ENCODE measurements around the gene HOMER3. TPM values are rescaled to one million over a fixed set of nuclear protein-coding genes. Genes with fewer than 3 reads are reported as not detected.

The HOMER3 gene
- total RNA-seq, 1 donor from 2014 or later = 30.9 TPM

DNA sequence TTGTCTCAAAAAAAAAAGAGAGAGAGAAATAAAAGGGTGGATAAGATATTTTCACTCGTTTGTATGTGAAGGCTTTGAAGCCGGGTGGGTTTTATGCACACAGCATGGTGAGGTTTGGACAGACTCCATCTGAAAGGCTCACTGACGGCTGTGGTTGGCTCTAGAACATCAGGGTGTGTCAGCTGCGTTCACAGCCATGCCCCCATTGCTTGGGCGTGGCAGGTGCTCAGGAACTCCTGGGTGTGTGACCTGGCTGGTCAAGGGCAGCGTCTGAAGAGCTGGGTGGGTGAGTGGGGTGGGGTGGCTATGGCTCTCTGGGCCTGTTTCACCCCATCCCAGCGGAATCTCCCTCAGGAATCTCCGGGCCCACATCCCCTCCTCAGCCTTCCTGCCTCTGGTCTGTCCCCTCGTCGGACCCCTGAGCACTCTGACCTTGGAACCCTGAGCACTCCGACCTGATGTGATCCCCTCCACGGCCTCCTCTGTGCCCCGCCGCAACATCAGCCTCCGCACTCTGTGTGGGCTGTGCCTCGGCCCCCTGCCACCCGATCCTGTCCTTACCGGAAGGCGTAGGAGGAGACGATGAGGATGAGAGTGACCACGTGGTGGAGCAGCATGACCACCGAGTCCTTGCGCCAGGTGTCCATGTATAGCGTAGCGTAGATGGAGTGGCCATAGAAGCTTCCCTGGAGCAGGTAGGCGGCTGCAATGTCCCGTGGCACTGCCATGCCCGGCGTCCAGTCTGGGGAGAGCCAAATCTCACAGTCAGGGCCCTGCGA is 57.3 kb downstream of the HOMER3 start:
- Histone ChIP-seq H3K27ac (no peak overlapping the region), H3K27me3 (no peaks in the 10 kb centered on the region), H3K4me1 (no peaks in the 10 kb centered on the region), H3K9me3 (no peaks in the 10 kb centered on the region), H3K4me3 (no peak overlapping the region), H3K36me3 (no peaks in the 10 kb centered on the region)
- intact Hi-C loops (cut with DNase I) = no loop called here
- DNase-seq (ENCODE audit: extremely low spot score in 2 of 2) = no peak
- no peak for TF ChIP-seq POLR2AphosphoS5 (IDR thresholded peaks at IDR 0.05; ENCODE audit: insufficient read depth in 1 of 2, low read depth in 1 of 2)
- no peak for TF ChIP-seq POLR2A (IDR thresholded peaks at IDR 0.05)
- TF ChIP-seq, protein P1, sequence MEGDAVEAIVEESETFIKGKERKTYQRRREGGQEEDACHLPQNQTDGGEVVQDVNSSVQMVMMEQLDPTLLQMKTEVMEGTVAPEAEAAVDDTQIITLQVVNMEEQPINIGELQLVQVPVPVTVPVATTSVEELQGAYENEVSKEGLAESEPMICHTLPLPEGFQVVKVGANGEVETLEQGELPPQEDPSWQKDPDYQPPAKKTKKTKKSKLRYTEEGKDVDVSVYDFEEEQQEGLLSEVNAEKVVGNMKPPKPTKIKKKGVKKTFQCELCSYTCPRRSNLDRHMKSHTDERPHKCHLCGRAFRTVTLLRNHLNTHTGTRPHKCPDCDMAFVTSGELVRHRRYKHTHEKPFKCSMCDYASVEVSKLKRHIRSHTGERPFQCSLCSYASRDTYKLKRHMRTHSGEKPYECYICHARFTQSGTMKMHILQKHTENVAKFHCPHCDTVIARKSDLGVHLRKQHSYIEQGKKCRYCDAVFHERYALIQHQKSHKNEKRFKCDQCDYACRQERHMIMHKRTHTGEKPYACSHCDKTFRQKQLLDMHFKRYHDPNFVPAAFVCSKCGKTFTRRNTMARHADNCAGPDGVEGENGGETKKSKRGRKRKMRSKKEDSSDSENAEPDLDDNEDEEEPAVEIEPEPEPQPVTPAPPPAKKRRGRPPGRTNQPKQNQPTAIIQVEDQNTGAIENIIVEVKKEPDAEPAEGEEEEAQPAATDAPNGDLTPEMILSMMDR (IDR thresholded peaks at IDR 0.05) = no peak

- no peak for TF ChIP-seq POLR2AphosphoS5 (IDR thresholded peaks at IDR 0.05; ENCODE audit: insufficient read depth in 1 of 2, low read depth in 1 of 2)
- TF ChIP-seq, protein P1 (IDR thresholded peaks at IDR 0.05) = no peak
- TF ChIP-seq POLR2A (IDR thresholded peaks at IDR 0.05) = no peak
- Histone ChIP-seq H3K36me3 (no peaks in the 10 kb centered on the region), H3K9me3 (no peaks in the 10 kb centered on the region), H3K27ac (no peak overlapping the region), H3K4me1 (no peaks in the 10 kb centered on the region), H3K27me3 (no peaks in the 10 kb centered on the region), H3K4me3 (no peak overlapping the region)
- intact Hi-C loops (cut with DNase I) = no loop called here
- DNase-seq (ENCODE audit: extremely low spot score in 2 of 2) = no peak
These were observed 59.5 kb downstream of the HOMER3 start for GRCh38 chr19:18881491-18881890.

GRCh38 chr19:18879579-18880373 is 61.2 kb downstream of the HOMER3 start:
- no peak for DNase-seq (ENCODE audit: extremely low spot score in 2 of 2)
- no peak overlapping the region for H3K27ac ChIP-seq
- no peaks in the 10 kb centered on the region for H3K4me1 ChIP-seq
- TF ChIP-seq, protein P1 (IDR thresholded peaks at IDR 0.05) = no peak
- TF ChIP-seq POLR2AphosphoS5 (IDR thresholded peaks at IDR 0.05; ENCODE audit: insufficient read depth in 1 of 2, low read depth in 1 of 2) = no peak
- TF ChIP-seq POLR2A (IDR thresholded peaks at IDR 0.05) = no peak
- no peak overlapping the region for H3K4me3 ChIP-seq
- H3K27me3 ChIP-seq = no peaks in the 10 kb centered on the region
- intact Hi-C loops (cut with DNase I) = no loop called here
- no peaks in the 10 kb centered on the region for H3K9me3 ChIP-seq
- no peaks in the 10 kb centered on the region for H3K36me3 ChIP-seq

Other genes with a start within 250 kb of the HOMER3 start
- 0.98 TPM for gene COMP, start 149.9 kb downstream of the HOMER3 start, total RNA-seq
- gene UPF1, start 109.3 kb downstream of the HOMER3 start, total RNA-seq = 77.8 TPM
- gene CERS1, start 45.1 kb downstream of the HOMER3 start, total RNA-seq = 0.49 TPM
- gene COPE, start 21.8 kb downstream of the HOMER3 start, total RNA-seq = 212 TPM
- gene DDX49, start 21.5 kb downstream of the HOMER3 start, total RNA-seq = 36.3 TPM
- gene SUGP2, start 92.3 kb upstream of the HOMER3 start, total RNA-seq = 57.9 TPM
- 26.5 TPM for gene ARMC6, start 92.4 kb upstream of the HOMER3 start, total RNA-seq
- gene SLC25A42, start 122.8 kb upstream of the HOMER3 start, total RNA-seq = 6.6 TPM
- 31.7 TPM for gene TMEM161A, start 197.3 kb upstream of the HOMER3 start, total RNA-seq
- gene MEF2B, start 229.0 kb upstream of the HOMER3 start, total RNA-seq = not detected

All from vagina (tissue), 2 donors.